Medulla oblongata (tissue), 1 donor: ENCODE results near the gene ZBTB26.
"Not testable (repeated sequence)": the region's sequence is repeated elsewhere in the genome, so short reads cannot be mapped to it uniquely, and the experiment has no call there.

Experiments
- DNase-seq: peaks from one replicate; pipeline ENCODE4 v3.0.0-alpha.2; 2015; ENCODE audit errors: extremely low spot score

Gene ZBTB26

DNA sequence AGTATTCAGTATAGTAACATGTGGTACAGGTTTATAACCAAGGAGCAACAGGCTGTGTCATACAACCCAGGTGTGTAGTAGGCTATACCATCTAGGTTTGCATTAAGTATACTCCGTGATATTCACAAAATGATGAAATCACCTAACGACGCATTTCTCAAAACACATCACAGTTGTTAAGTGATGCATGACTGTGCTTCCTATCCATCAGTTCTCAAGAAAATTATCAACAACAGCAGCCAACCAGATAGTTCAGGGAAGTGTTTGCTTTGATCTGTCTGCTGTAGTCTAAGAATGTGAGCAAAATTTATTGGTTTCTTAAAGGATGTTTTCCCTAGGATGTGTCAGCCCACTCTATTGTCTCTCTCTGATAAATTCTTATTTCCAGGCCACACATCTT, 7.4 kb downstream of the ZBTB26 start:
- no peak for DNase-seq

DNA sequence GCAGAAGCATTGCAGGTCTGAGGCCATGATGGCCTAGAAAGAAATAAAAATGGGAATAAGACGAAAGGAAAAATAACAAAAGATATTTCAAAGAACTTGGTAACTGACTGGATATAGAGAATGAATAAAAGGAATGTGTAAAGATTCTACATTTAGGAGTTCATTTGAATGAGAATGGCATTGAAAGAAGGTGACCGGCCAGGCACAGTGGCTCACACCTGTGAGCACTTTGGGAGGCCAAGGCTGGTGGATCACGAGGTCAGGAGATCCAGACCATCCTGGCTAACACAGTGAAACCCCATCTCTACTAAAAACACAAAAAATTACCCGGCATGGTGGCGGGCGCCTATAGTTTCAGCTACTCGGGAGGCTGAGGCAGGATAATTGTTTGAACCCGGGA, 8.6 kb downstream of the ZBTB26 start:
- DNase-seq, result no peak

DNA sequence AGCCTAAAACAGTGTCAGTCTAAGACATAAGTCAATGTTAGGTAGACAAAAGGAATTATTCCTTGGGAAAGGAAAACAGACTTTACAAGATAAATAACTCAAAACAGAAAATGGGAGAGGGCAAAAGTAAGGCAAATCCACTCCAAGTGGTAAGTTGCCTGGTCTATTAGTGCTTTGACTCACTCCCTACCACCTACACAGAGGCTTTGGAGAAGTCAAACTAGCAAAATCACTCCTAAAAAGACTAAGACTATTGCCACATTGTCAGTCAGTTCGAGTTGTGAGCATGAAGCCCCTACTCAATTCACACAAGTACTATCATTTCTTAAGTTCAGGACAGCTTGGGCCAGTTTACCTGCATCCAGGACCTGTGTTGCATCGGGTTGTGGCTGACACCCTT, 13.0 kb downstream of the ZBTB26 start:
- DNase-seq, result no peak

DNA sequence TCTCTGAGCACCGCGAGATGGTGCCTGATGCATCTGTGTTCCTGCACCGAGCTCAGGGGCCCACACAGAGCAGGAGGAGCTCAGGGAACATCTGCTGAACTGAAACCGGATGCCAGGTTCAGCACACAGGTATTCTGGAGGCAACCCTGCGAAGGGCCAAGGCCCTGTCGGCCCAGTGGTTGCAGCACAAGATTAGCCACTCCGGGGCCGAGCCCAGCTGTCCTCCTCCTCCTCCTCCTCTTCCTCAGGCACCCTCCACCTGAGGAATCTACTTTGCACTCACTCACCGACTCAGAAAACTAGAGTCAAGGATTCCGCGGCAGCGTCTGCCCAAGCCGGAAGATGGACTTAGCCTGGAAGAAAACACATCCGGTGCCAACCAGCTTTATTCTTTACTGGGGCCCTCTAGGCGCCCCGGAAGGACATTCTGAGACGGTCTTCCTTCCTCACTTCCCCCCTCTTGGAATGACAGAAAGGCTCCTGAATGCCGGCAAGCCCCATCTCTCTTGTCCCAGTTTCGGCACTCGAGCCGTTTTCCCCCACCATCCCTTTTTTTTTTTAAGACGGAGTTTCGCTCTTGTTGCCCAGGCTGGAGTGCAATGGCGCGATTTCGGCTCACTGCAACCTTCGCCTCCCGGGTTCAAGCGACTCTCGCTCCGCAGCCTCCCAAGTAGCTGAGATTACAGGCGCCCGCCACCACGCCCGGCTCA, 18.2 kb downstream of the ZBTB26 start, which contains the start of gene ZBTB6:
ZBTB6 (minus strand) TSS at position 360 of the 710 bp plus-strand sequence. CDS start 1,251 bp downstream, outside the sequence.
- DNase-seq, result peak; percentile 96

DNA sequence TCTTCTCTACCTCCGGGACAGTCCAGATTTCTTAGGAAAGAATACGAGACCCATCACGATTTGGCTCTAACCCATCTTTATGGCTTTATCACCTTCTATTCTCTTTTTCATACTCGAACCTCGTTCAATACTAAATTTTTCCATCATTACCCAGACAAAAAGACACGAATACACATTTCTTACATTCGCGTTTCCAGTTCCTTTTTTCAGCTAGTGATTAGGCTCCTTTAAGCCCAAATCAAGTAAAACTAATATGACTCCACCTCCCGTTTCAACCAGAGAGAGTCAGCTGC, 18.7 kb downstream of the ZBTB26 start:
- DNase-seq, result no peak

DNA sequence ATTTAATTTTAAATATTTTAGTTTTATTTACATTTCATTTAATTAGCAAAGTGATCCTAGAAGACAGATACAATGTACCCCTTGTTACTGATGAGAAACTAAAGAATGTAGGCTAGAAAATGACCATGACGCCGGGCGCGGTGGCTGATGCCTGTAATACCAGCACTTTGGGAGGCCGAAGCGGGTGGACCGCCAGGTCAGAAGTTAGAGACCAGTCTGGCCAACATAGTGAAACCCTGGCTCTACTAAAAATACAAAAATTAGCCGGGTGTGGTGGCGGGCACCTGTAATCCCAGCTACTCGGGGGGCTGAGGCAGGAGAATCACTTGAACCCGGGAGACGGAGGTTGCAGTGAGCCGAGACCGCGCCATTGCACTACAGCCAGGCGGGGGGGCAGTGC, 25.2 kb downstream of the ZBTB26 start:
- not testable (repeated sequence) for DNase-seq

DNA sequence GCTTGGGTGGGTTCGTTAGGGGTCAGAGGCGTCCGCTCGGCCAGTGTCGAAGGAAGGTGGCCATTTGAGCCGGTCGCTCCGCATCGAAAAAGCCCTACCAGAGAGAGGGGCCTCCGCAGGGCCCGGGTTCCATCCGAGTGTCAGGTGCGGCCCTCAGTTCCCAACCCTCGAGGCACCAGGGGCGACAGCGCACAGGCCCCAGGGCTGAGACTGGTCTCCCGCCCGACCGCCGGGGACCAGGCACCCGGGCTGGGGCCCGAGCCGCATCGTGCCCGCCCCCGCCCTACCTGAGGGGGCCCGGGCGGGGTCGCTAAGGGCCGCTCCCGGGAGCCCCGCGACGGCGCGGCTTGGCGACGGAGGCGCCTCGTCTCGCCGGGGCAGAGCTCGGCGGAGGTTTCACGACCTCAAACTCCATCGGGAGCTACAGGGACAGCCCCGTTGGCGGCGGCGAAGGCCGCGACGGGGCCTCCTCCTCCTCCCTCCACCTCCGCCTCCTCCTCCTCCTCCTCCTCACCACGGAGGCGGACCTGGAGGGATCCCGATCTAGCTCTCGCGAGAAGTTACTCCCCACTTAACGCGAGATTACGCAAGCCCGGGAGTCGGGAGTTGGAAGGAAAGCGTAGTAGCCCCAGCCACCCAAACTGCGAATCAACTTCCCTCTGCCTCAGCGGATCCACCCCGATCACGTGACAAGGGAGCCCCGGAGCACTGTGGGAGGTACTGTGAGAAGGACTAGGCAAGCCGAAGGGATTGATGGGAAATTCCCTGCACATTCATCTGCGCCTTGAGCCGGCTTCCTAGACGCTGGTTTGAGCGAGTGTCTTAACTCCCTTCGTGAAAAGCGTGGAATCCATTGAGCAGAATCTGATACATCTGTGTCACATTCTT, 26.2 kb downstream of the ZBTB26 start, which contains the start of gene RC3H2:
RC3H2 (minus strand) TSS at position 537 of the 888 bp plus-strand sequence. CDS start 7,850 bp downstream, outside the sequence.
- peak; percentile 100 for DNase-seq

DNA sequence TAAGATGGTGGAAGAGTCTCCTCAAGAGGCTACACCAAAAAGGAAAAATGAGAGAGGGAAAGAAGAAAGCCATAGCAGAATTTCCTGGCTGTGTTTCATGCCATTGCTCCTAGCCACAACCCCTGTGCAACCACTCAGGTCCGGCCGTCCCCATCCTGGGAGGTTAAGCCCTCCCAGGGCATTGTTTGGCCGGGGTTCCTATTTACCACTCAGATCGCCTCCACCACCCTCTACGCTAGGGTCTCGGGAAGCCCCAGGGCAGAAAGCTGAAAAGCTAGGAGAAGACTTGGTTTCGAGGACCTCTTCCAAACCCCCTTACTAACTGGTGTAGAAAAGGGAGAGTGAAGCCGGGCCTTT, 26.9 kb downstream of the ZBTB26 start:
- peak; percentile 30 for DNase-seq

DNA sequence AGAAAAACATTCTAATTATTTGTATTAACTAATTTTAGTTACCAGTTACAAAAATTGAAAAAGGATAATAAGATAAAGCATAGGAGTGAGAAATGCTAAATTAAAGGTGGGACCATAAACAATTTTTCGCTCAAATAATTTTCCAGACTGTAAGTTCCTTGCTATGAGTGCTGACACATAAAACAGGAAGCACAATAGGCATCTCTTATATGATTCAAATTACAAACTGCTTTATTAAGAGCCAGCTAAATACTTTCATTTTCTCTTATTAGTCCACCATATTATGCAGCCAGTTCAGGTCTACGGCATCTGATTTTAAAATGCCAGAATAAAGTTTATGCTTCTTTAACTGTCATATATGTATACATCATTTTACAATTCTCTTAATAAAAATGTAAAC, 30.5 kb downstream of the ZBTB26 start:
- DNase-seq, result no peak

DNA sequence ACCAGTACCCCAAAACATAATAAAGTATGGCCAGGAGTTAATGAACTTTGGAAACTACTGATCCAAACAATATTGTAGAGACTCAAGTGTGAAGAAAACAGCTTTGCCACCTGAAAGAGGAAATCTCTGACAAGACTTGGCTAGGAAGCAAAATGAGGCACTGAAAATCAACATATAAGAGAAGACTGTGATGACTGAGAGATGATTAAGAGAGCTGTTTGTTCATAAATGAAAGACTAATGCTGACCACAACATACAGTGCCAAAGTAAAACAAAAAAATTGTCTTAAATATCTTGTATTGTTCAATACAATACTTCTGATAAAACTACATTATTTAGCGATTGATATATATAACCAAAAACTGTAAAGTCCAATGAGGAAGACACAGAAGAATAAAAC, 33.3 kb downstream of the ZBTB26 start:
- no peak for DNase-seq

DNA sequence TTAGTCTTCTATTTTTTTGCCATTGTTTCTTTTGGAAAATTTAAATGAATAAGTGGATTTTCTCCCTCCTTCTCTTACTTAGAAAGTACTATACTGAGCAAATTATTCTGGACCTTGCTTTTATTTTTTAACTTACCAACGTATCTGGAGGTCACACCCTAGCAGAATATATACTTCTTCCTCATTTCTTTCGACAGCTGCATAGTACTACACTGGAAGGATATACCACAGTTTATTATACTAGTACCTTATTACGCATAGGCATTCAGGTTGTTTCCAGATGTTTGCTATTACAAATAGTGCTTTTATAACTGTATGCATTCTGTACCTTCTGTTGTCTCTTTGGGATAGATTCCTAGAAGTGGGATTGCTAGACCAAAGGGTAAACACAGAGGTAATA, 42.8 kb downstream of the ZBTB26 start:
- DNase-seq, result no peak

DNA sequence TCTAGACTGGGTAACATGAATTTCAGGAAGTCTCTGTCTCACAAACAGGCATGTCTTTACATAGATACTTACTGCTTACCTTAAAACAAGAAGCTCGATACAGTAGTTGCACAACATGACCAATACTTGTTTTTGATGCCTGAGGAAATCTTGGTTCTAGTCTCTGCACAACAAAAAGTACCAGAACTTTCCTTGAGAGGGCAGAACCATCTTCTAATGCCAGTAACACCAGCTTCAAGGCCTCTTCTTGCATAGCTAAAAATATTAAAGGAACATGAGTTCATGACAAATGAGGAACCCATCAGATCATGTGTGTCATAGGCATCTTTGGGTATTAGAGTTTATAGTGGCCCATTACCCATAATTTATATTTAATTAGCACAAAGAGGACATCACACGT, 48.2 kb downstream of the ZBTB26 start:
- no peak for DNase-seq

DNA sequence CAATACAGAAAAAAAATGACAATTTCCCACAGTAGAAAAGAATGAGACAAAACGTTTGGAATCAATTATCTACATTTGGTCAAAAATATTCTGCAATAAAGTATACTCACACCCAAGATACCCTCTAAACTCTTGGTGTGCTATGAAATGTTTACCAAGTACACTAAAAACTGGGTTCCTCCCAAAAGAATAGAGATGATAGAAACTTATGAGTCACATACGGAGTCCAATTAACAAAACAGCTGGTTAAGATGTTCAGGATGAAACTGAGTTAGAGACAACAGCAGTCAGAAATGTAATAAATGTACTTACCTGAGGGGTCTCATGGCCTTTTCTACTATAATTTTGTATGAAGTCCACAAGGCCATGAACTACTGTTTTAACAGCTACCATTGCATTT, 51.9 kb downstream of the ZBTB26 start:
- no peak for DNase-seq

DNA sequence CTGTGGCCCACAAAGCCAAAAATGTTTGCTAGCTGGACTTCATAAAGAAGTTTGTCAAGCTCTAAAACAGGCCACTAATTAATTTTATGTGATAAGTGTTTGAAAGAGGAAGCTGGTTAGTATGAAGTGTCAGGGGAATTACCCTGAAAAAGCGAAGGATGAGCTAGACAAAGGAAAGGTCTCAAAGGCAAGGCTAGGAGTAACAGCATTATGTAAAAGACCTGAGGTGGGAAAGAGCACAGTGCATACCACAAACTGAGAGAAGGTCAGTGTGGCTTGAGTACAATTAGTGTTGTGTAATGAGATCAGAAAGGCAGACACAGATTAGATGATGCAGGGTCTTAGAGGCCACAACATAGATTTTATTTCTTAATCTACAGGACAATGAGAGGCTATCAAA, 55.8 kb downstream of the ZBTB26 start:
- DNase-seq, result no peak

DNA sequence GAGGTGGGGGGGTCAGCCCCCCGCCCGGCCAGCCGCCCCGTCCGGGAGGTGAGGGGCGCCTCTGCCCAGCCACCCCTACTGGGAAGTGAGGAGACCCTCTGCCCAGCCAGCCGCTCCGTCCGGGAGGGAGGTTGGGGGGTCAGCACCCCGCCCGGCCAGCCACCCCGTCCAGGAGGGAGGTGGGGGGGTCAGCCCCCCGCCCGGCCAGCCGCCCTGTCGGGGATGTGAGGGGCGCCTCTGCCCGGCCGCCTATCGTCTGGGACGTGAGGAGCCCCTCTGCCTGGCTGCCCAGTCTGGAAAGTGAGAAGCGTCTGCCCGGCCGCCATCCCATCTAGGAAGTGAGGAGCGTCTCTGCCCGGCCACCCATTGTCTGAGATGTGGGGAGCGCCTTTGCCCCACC, 64.0 kb downstream of the ZBTB26 start:
- DNase-seq, result not testable (repeated sequence)

DNA sequence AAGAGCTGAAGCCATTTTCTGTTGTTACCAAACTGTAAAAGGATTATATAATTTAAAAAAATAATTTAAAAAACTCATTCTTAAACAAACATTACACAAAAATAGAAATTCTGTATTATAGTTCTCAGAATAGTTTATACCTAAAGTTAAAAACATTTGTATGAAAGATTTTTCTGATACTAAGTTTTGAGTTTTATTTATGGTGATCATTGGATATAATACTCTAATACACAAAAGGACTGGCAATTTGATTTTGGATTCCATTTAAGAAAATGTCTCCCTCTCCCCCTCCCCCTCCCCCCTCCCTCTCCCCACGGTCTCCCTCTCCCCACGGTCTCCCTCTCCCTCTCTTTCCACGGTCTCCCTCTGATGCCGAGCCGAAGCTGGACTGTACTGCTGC, 65.2 kb downstream of the ZBTB26 start:
- no peak for DNase-seq
